GM19023 (cell line): ENCODE results near the gene FURIN.
"Not testable (repeated sequence)": the region's sequence is repeated elsewhere in the genome, so short reads cannot be mapped to it uniquely, and the experiment has no call there.

Experiments used
- ATAC-seq: cut with Tn5 transposase; IDR thresholded peaks from one replicate; pipeline ENCODE4 v1.9.1; 2021; ENCODE audit warnings: mild to moderate bottlenecking, moderate library complexity; ENCODE audit not compliant: unreplicated experiment

The FURIN gene

GRCh38 chr15:90914305-90915080 lies 46.1 kb downstream of the FURIN start:
- ATAC-seq: no peak

GRCh38 chr15:90915216-90915807 lies 46.9 kb downstream of the FURIN start:
- ATAC-seq: no peak

GRCh38 chr15:90915808-90916440 lies 47.5 kb downstream of the FURIN start:
- ATAC-seq: no peak

GRCh38 chr15:90916461-90916860 lies 48.1 kb downstream of the FURIN start:
- ATAC-seq: no peak

- no peak for ATAC-seq
Observed at GRCh38 chr15:90917569-90917968, 49.2 kb downstream of the FURIN start.

GRCh38 chr15:90918034-90918788 lies 49.8 kb downstream of the FURIN start:
- ATAC-seq: no peak

- no peak for ATAC-seq
Observed at GRCh38 chr15:90918835-90919234, 50.4 kb downstream of the FURIN start.

GRCh38 chr15:90921887-90922286 lies 53.5 kb downstream of the FURIN start:
- ATAC-seq: no peak

GRCh38 chr15:90922712-90923322 lies 54.4 kb downstream of the FURIN start:
- ATAC-seq: peak; percentile 73

GRCh38 chr15:90924375-90924774 lies 56.0 kb downstream of the FURIN start:
- peak; percentile 68 for ATAC-seq

- not testable (repeated sequence) for ATAC-seq
Observed at GRCh38 chr15:90926766-90927165, 58.4 kb downstream of the FURIN start.

GRCh38 chr15:90928106-90928505 lies 59.7 kb downstream of the FURIN start:
- ATAC-seq: not testable (repeated sequence)

- ATAC-seq: peak; percentile 1
Observed at GRCh38 chr15:90929246-90930019, 61.0 kb downstream of the FURIN start.

- ATAC-seq: no peak
Observed at GRCh38 chr15:90930861-90931574, 62.6 kb downstream of the FURIN start.

GRCh38 chr15:90931575-90931827 lies 63.1 kb downstream of the FURIN start:
- no peak for ATAC-seq

- peak; percentile 46 for ATAC-seq
Observed at GRCh38 chr15:90931828-90932659, 63.7 kb downstream of the FURIN start, which contains the start of gene HDDC3. Gene HDDC3, minus strand, starts transcription at chr15:90932549. Its CDS starts 9 bp downstream, at chr15:90932540.

- ATAC-seq: no peak
Observed at GRCh38 chr15:90932660-90932991, 64.2 kb downstream of the FURIN start.
